Smooth muscle cell (in vitro differentiated cells): ENCODE measurements around the gene UBE3B. TPM values are rescaled to one million over a fixed set of nuclear protein-coding genes. Genes with fewer than 3 reads are reported as not detected.
A peak's percentile ranks its signal among the peaks of the same experiment; 100 is the strongest.

Source experiments
- DNase-seq: peaks from one replicate; lab custom pipeline; 2025; ENCODE audit not compliant: unreplicated experiment; lab: John Stamatoyannopoulos, UW
- H2AFZ ChIP-seq: fragments of 200-600 bp; sonication (generic); 2 replicates; pipeline ENCODE4 v1.6.0; 2016; ENCODE audit warnings: antibody characterized with exemption, low read depth, mild to moderate bottlenecking
- H3F3A ChIP-seq: fragments of 200-600 bp; sonication (generic); 2 replicates; pipeline ENCODE4 v1.6.0; 2017; ENCODE audit warnings: antibody characterized with exemption, low read depth
- H3K27ac ChIP-seq: fragments of 200-600 bp; sonication (generic); 2 replicates; pipeline ENCODE4 v1.5.1; 2016; ENCODE audit warnings: low read depth, mild to moderate bottlenecking
- H3K27me3 ChIP-seq: fragments of 200-600 bp; sonication (generic); 2 replicates; pipeline ENCODE4 v1.6.1; 2016; ENCODE audit warnings: low read depth, mild to moderate bottlenecking
- H3K36me3 ChIP-seq: fragments of 200-600 bp; sonication (generic); 2 replicates; pipeline ENCODE4 v1.5.1; 2016; ENCODE audit warnings: low read depth
- H3K4me1 ChIP-seq: fragments of 200-600 bp; sonication (generic); 2 replicates; pipeline ENCODE4 v1.5.1; 2016; ENCODE audit warnings: low read depth
- H3K4me2 ChIP-seq: fragments of 200-600 bp; sonication (generic); 2 replicates; pipeline ENCODE4 v1.6.0; 2016; ENCODE audit warnings: mild to moderate bottlenecking
- H3K4me3 ChIP-seq: fragments of 200-600 bp; sonication (generic); 2 replicates; pipeline ENCODE4 v1.5.1; 2016; ENCODE audit warnings: mild to moderate bottlenecking
- H3K79me2 ChIP-seq: fragments of 200-600 bp; sonication (generic); 2 replicates; pipeline ENCODE4 v1.6.0; 2016; ENCODE audit warnings: low read depth, mild to moderate bottlenecking
- H3K9ac ChIP-seq: fragments of 200-600 bp; sonication (generic); 2 replicates; pipeline ENCODE4 v1.6.0; 2016; ENCODE audit warnings: low read depth
- H3K9me3 ChIP-seq: fragments of 200-600 bp; sonication (generic); replicated peaks from 2 replicates; pipeline ENCODE4 v1.5.1; 2016; ENCODE audit warnings: low read depth
- H4K20me1 ChIP-seq: fragments of 200-600 bp; sonication (generic); 2 replicates; pipeline ENCODE4 v1.6.0; 2016; ENCODE audit warnings: low read depth
- CTCF ChIP-seq: fragments of 200-600 bp; sonication (generic); IDR thresholded peaks from 2 replicates; pipeline ENCODE4 v1.5.1; 2017; ENCODE audit warnings: borderline replicate concordance, mild to moderate bottlenecking, antibody characterized with exemption; ENCODE audit not compliant: insufficient read depth, poor library complexity, severe bottlenecking
- WGBS: methylation state at CpG from one replicate; pipeline ENCODE4 v1.1.7; 2016; ENCODE audit warnings: low lambda C conversion rate; 5-methylcytosine and 5-hydroxymethylcytosine counted together
- polyA plus RNA-seq: library from polyadenylated mRNA; unstranded; fragments of >200 nt; fragmentation: Nextera tagmentation; extraction: Ambion mirVana; gene quantifications from 2 replicates; pipeline ENCODE4 v1.2.1, GENCODE V29; 2016
- total RNA-seq: library from RNA; depleted of rRNA; stranded (reverse); fragments of >200 nt; gene quantifications from 2 replicates; pipeline ENCODE4 v1.2.3, GENCODE V29; 2014

Gene UBE3B
- total and polyA plus RNA-seq, 2 experiments from 2014 or later: 21.8 to 62.9 TPM

- Histone ChIP-seq H3K36me3 (peaks cover 27% of the 10 kb centered on the region), H3K4me1 (no peaks in the 10 kb centered on the region), H3K79me2 (peaks cover 73% of the 10 kb centered on the region), H2AFZ (no peak overlapping the region), H3K27ac (no peak overlapping the region), H3K27me3 (no peaks in the 10 kb centered on the region), H3K9ac (no peak overlapping the region), H3F3A (no peaks in the 10 kb centered on the region), H3K4me2 (no peak overlapping the region), H3K9me3 (no peaks in the 10 kb centered on the region), H3K4me3 (no peak overlapping the region), H4K20me1 (peaks cover 50% of the 10 kb centered on the region)
- TF ChIP-seq CTCF: no peak
- DNase-seq: no peak
- 97% methylated on average over 23 of the region's 23 CpGs for WGBS
These were observed 26.0 kb upstream of the UBE3B start for GRCh38 chr12:109451400-109451799.

GRCh38 chr12:109452489-109452888 is 24.9 kb upstream of the UBE3B start:
- no peak for DNase-seq
- H3K4me3 ChIP-seq: no peak overlapping the region
- WGBS: 88% methylated on average over 2 of the region's 2 CpGs
- no peak for TF ChIP-seq CTCF
- H3F3A ChIP-seq: peaks cover 8% of the 10 kb centered on the region
- H3K9ac ChIP-seq: no peak overlapping the region
- H3K36me3 ChIP-seq: peaks cover 27% of the 10 kb centered on the region
- H3K79me2 ChIP-seq: peaks cover 84% of the 10 kb centered on the region
- H3K9me3 ChIP-seq: no peaks in the 10 kb centered on the region
- H3K27me3 ChIP-seq: no peaks in the 10 kb centered on the region
- no peak overlapping the region for H3K27ac ChIP-seq
- no peak overlapping the region for H3K4me2 ChIP-seq
- H3K4me1 ChIP-seq: peaks cover 3% of the 10 kb centered on the region
- peaks cover 44% of the 10 kb centered on the region for H4K20me1 ChIP-seq
- no peak overlapping the region for H2AFZ ChIP-seq

GRCh38 chr12:109455706-109456105 is 21.7 kb upstream of the UBE3B start:
- Histone ChIP-seq H3K4me1 (peaks cover 28% of the 10 kb centered on the region), H3K4me3 (no peak overlapping the region), H3F3A (peaks cover 20% of the 10 kb centered on the region), H4K20me1 (peaks cover 15% of the 10 kb centered on the region), H3K27me3 (no peaks in the 10 kb centered on the region), H3K9ac (no peak overlapping the region), H3K36me3 (peaks cover 23% of the 10 kb centered on the region), H3K4me2 (no peak overlapping the region), H3K9me3 (no peaks in the 10 kb centered on the region), H3K27ac (no peak overlapping the region), H3K79me2 (peaks cover 95% of the 10 kb centered on the region), H2AFZ (no peak overlapping the region)
- TF ChIP-seq CTCF: no peak
- WGBS: 100% methylated on average over 1 of the region's 1 CpG
- DNase-seq: no peak

GRCh38 chr12:109458086-109458485 is 19.3 kb upstream of the UBE3B start:
- no peak for DNase-seq
- H3K79me2 ChIP-seq: peaks cover 86% of the 10 kb centered on the region
- peak overlapping the region; percentile 81 for H3K9ac ChIP-seq
- no peak overlapping the region for H2AFZ ChIP-seq
- H3K4me1 ChIP-seq: peaks cover 50% of the 10 kb centered on the region
- H3K27me3 ChIP-seq: no peaks in the 10 kb centered on the region
- no peak for TF ChIP-seq CTCF
- peak overlapping the region; percentile 55 for H3K4me2 ChIP-seq
- 44% methylated on average over 4 of the region's 4 CpGs for WGBS
- H4K20me1 ChIP-seq: no peaks in the 10 kb centered on the region
- H3K4me3 ChIP-seq: no peak overlapping the region
- peak overlapping the region; percentile 96 for H3K27ac ChIP-seq
- peaks cover 42% of the 10 kb centered on the region for H3F3A ChIP-seq
- peaks cover 19% of the 10 kb centered on the region for H3K36me3 ChIP-seq
- no peaks in the 10 kb centered on the region for H3K9me3 ChIP-seq
